Measurements from ENCODE around the gene NDUFAB1. TPM values are rescaled to one million over a fixed set of nuclear protein-coding genes. Genes with fewer than 3 reads are reported as not detected.
"Not testable (repeated sequence)": the region's sequence is repeated elsewhere in the genome, so short reads cannot be mapped to it uniquely, and the experiment has no call there.

Gene NDUFAB1
- total RNA-seq, 1 donor, result 98.4 TPM

- no peak overlapping the region for H3K4me3 ChIP-seq (ENCODE audit: low read depth, low read length)
- TF ChIP-seq CTCF (IDR thresholded peaks at IDR 0.05; ENCODE audit: insufficient read depth, low read depth, low read length), result no peak
- no peak for DNase-seq (ENCODE audit: low read depth)
Observed at GRCh38 chr16:23554536-23554935, 41.6 kb downstream of the NDUFAB1 start.

GRCh38 chr16:23552161-23552560, 44.0 kb downstream of the NDUFAB1 start:
- no peak for DNase-seq (ENCODE audit: low read depth)
- no peak for TF ChIP-seq CTCF (IDR thresholded peaks at IDR 0.05; ENCODE audit: insufficient read depth, low read depth, low read length)
- H3K4me3 ChIP-seq (ENCODE audit: low read depth, low read length), result no peak overlapping the region

- TF ChIP-seq CTCF (IDR thresholded peaks at IDR 0.05; ENCODE audit: insufficient read depth, low read depth, low read length), result no peak
- DNase-seq (ENCODE audit: low read depth), result no peak
Observed at GRCh38 chr16:23549938-23550337, 46.2 kb downstream of the NDUFAB1 start.

GRCh38 chr16:23544436-23544835, 51.7 kb downstream of the NDUFAB1 start:
- H3K4me3 ChIP-seq (ENCODE audit: low read depth, low read length), result no peak overlapping the region
- TF ChIP-seq CTCF (IDR thresholded peaks at IDR 0.05; ENCODE audit: insufficient read depth, low read depth, low read length), result no peak
- no peak for DNase-seq (ENCODE audit: low read depth)

More at GRCh38 chr16:23549938-23550337, 46.2 kb downstream of the NDUFAB1 start:
- H3K4me3 ChIP-seq (ENCODE audit: low read depth, low read length), result no peak overlapping the region

GRCh38 chr16:23540817-23541178, 55.3 kb downstream of the NDUFAB1 start:
- not testable (repeated sequence) for DNase-seq (ENCODE audit: low read depth); H3K4me3 ChIP-seq (ENCODE audit: low read depth, low read length)

GRCh38 chr16:23539984-23540816, 55.9 kb downstream of the NDUFAB1 start:
- DNase-seq (ENCODE audit: low read depth), result no peak
- no peak overlapping the region for H3K4me3 ChIP-seq (ENCODE audit: low read depth, low read length)
- TF ChIP-seq CTCF (IDR thresholded peaks at IDR 0.05; ENCODE audit: insufficient read depth, low read depth, low read length), result no peak

GRCh38 chr16:23538919-23539278, 57.2 kb downstream of the NDUFAB1 start:
- no peak overlapping the region for H3K4me3 ChIP-seq (ENCODE audit: low read depth, low read length)
- no peak for TF ChIP-seq CTCF (IDR thresholded peaks at IDR 0.05; ENCODE audit: insufficient read depth, low read depth, low read length)
- DNase-seq (ENCODE audit: low read depth), result no peak

All from fibroblast of villous mesenchyme (primary cell).